Effector memory CD4-positive, alpha-beta T cell (primary cell): ENCODE data around the gene FKBP11.
A peak's percentile ranks its signal among the peaks of the same experiment; 100 is the strongest.

Experiments
- DNase-seq, 3 donors: peaks; one replicate each; pipeline ENCODE4 v3.0.0-alpha.2; 2020
- H3K27ac ChIP-seq: 2 replicates; pipeline ENCODE4 v1.7.0; 2013; ENCODE audit warnings: mild to moderate bottlenecking, low read length, moderate library complexity; ENCODE audit not compliant: insufficient read depth, poor library complexity, severe bottlenecking
- H3K27me3 ChIP-seq: replicated peaks from 2 replicates; pipeline ENCODE4 v1.7.0; 2013; ENCODE audit warnings: mild to moderate bottlenecking, low read length; ENCODE audit not compliant: insufficient read depth, control insufficient read depth, poor library complexity, severe bottlenecking
- H3K36me3 ChIP-seq: 2 replicates; pipeline ENCODE4 v1.7.0; 2013; ENCODE audit warnings: mild to moderate bottlenecking, low read length, moderate library complexity; ENCODE audit not compliant: control insufficient read depth, insufficient read depth
- H3K4me1 ChIP-seq: 2 replicates; pipeline ENCODE4 v1.7.0; 2013; ENCODE audit warnings: low read length, mild to moderate bottlenecking; ENCODE audit not compliant: control insufficient read depth, insufficient read depth, poor library complexity, severe bottlenecking
- H3K4me3 ChIP-seq: 2 replicates; pipeline ENCODE4 v1.7.0; 2013; ENCODE audit warnings: low read length, low read depth, mild to moderate bottlenecking; ENCODE audit not compliant: insufficient read depth, poor library complexity, severe bottlenecking
- H3K9me3 ChIP-seq: 2 replicates; pipeline ENCODE4 v1.7.0; 2013; ENCODE audit warnings: mild to moderate bottlenecking, low read length, moderate library complexity; ENCODE audit not compliant: control insufficient read depth

Gene FKBP11

DNA sequence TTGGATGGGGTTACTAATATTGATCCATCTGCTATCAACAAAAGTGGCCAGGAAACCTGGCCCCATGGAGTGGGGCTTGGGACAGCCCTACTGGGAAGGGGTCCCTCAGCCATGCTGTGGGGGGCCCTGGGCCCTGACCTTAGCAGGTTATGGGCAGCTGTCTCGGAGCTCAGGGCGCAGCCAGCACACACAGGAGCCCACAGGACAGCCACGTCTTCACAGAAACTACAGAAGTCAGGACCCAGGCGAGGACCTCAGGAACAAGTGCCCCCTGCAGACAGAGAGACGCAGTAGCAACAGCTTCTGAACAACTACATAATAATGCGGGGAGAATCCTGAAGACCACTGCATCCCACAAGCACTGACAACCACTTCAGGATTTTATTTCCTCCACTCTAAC lies 11.9 kb upstream of the FKBP11 start:
- no peak for DNase-seq
- peaks cover 26% of the 10 kb centered on the region for H3K36me3 ChIP-seq
- peaks cover 28% of the 10 kb centered on the region for H3K4me1 ChIP-seq

DNA sequence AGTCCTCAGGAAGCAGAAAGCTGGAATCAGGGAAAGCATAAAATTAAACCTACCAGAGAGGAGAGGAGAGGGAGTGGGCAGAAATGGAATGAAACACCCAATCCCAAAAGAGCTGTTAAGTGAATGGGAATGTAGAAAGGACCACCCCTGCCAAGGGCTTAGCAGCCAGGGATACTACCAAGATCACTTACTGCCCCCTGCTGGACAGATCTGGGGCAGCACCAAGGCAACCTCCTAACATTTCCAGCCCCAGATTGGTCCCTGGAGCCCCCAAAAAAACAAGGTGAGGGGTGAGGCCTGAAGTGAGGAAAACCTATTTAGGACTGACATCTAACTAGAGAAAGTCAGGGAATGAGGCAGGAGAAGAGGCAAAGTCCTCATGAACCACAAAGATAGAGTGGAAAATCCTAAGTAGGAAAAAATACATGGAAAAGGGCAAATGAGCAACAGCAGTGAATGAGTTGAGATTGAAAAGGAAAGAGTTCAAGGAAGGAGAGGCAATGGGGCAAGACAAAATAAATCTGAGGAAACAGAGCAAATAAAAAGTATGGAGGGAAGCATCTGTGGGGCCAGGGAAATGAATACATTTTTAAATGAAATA lies 11.2 kb upstream of the FKBP11 start:
- Histone ChIP-seq H3K4me3 (no peak overlapping the region), H3K27me3 (no peaks in the 10 kb centered on the region), H3K9me3 (no peaks in the 10 kb centered on the region), H3K4me1 (peaks cover 28% of the 10 kb centered on the region), H3K36me3 (peaks cover 26% of the 10 kb centered on the region), H3K27ac (no peak overlapping the region)
- DNase-seq: peak; percentile 60 to 77 (median 70)

More for the DNA sequence above, 11.9 kb upstream of the FKBP11 start:
- Histone ChIP-seq H3K27me3 (no peaks in the 10 kb centered on the region), H3K4me3 (no peak overlapping the region), H3K9me3 (no peaks in the 10 kb centered on the region), H3K27ac (no peak overlapping the region)

DNA sequence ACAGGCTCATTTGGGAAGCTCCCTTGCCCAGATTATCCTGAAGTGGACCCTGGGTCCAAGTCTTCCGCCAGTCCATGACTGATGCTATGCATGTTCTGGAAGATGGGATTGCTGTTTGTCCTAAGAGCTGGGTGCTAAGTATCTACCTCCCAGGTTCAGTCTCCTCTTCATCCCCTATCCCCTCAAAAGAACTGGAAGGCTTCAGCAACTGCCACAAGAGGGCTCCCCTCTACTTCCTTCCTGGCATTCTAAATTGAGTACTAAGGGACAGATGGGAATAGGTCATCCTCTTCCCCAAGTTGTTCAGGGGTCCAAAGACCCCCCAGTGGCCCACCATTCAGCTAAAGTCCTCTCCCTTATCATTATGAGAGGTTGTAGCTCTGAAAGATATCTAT lies 9.0 kb upstream of the FKBP11 start:
- Histone ChIP-seq H3K27ac (peak overlapping the region; percentile 81), H3K9me3 (no peaks in the 10 kb centered on the region), H3K4me1 (peaks cover 28% of the 10 kb centered on the region), H3K36me3 (peaks cover 12% of the 10 kb centered on the region), H3K27me3 (no peaks in the 10 kb centered on the region), H3K4me3 (no peak overlapping the region)
- no peak for DNase-seq

DNA sequence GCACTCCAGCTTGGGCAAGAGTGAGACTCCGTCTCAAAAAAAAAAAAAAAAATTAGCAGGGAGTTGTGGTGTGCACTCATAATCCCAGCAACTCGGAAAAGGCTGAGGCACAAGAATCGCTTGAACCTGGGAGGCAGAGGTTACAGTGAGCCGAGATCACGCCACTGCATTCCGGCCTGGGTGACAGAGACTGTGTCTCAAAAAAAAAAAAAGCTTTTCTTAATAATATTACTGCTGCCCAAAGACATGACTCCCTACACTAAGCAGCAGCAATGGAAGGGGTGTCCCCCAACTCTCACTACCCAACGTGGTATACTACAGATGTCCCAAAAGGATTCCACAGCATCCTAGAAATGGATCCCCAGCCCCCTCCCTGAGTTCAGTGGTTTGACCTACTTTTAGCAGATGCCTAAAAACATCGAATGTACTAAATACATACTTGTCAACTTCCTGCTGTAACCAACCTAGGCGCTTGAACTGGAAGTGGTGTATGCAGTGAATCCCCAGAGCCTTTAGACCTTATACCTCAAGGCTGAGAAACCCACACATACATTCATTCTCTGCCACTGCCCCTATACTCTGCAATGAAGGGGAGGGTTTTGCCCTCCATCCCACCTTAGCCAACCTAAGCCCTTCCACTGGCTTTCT lies 8.5 kb upstream of the FKBP11 start:
- H3K27ac ChIP-seq: peak overlapping the region; percentile 81
- DNase-seq: peak; percentile 32 to 41 (median 38)
- H3K4me3 ChIP-seq: no peak overlapping the region
- H3K4me1 ChIP-seq: peaks cover 28% of the 10 kb centered on the region
- no peaks in the 10 kb centered on the region for H3K9me3 ChIP-seq
- H3K27me3 ChIP-seq: no peaks in the 10 kb centered on the region
- peaks cover 7% of the 10 kb centered on the region for H3K36me3 ChIP-seq

DNA sequence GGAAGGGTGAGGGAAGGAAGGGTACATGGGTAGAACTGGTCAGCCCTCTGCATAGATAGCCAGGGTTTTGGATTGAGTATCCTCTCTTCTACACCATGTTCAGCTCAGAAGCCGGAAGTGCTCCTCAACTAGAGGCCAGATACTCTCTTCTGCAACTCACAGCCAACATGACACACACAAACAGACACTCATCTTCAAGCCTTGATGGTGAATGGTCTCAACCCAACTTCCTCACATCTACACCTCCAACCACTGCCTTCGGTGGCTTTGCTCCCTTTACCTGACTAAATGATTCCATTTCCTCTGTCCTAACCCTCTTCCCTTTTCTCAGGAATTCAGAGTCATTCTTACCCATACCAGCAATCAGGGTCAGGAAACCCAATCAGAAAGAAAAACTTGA lies 7.6 kb upstream of the FKBP11 start:
- DNase-seq: peak in 1 of 3 donors; percentile 14
- peaks cover 7% of the 10 kb centered on the region for H3K36me3 ChIP-seq
- H3K4me1 ChIP-seq: peaks cover 28% of the 10 kb centered on the region
- no peak overlapping the region for H3K4me3 ChIP-seq
- no peaks in the 10 kb centered on the region for H3K27me3 ChIP-seq
- no peaks in the 10 kb centered on the region for H3K9me3 ChIP-seq
- peak overlapping the region; percentile 81 for H3K27ac ChIP-seq

DNA sequence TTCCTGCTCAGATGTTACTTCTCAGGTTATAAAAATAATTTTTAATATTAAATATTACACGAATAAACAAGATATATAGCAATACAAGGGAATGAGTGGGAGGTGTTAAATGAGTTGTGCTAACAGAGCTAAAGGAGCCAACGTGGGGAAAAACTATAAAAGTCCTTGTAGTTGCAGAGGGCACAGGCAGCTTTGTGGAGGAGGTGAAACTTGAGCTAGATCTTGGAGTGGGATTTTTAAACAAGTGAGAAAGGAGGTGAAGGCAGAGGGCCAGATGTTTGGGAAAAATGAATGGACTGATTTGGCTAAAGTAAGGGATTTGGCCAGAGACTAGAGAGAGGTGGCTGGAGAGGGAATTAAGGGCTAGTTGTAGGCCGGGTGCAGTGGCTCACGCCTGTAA lies 5.2 kb upstream of the FKBP11 start:
- H3K27me3 ChIP-seq: no peaks in the 10 kb centered on the region
- H3K9me3 ChIP-seq: no peaks in the 10 kb centered on the region
- H3K36me3 ChIP-seq: no peaks in the 10 kb centered on the region
- no peak overlapping the region for H3K4me3 ChIP-seq
- H3K27ac ChIP-seq: no peak overlapping the region
- DNase-seq: no peak
- H3K4me1 ChIP-seq: peaks cover 32% of the 10 kb centered on the region

DNA sequence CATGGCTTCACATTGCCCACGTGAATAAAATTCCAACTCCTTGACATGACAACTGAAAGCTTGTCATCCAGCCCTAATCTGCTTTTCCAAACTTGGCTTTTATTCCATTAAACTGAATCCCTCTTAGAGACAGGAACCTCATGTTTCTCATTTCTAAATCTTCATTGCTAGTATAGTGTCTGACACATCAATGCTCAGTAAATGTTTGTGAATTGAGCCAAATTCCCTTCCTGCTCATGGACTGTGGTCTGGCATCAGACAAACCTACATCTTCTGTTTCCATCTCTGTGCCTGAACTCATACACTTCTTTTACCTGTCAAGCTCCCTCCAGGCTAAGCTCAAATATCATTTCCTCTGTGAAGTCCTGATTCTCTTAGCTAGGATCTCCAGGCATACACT lies 4.3 kb upstream of the FKBP11 start:
- Histone ChIP-seq H3K27me3 (no peaks in the 10 kb centered on the region), H3K4me3 (no peak overlapping the region), H3K36me3 (no peaks in the 10 kb centered on the region), H3K27ac (no peak overlapping the region), H3K4me1 (peaks cover 25% of the 10 kb centered on the region), H3K9me3 (no peaks in the 10 kb centered on the region)
- no peak for DNase-seq

DNA sequence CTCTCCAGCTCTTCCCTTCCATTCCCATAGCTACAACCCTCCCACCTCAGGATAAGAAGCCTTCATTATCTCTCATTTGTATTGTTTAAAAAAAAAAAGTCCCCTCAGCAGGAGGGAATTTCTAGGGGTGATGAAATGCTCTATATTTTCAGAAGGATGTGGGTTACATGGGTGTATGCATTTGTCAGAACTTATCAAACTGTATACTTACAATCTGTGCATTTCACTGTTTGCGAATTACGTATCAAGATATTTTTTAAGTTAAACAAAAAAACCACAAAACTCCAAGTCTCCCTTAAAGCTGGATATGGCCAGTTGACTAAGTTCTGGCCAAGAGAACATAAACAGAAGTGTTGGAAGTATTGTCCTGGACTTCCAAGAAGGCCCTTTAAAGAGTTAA lies 2.0 kb upstream of the FKBP11 start:
- Histone ChIP-seq H3K27me3 (no peaks in the 10 kb centered on the region), H3K9me3 (no peaks in the 10 kb centered on the region), H3K27ac (no peak overlapping the region), H3K36me3 (peaks cover 3% of the 10 kb centered on the region), H3K4me1 (peaks cover 17% of the 10 kb centered on the region), H3K4me3 (no peak overlapping the region)
- no peak for DNase-seq

DNA sequence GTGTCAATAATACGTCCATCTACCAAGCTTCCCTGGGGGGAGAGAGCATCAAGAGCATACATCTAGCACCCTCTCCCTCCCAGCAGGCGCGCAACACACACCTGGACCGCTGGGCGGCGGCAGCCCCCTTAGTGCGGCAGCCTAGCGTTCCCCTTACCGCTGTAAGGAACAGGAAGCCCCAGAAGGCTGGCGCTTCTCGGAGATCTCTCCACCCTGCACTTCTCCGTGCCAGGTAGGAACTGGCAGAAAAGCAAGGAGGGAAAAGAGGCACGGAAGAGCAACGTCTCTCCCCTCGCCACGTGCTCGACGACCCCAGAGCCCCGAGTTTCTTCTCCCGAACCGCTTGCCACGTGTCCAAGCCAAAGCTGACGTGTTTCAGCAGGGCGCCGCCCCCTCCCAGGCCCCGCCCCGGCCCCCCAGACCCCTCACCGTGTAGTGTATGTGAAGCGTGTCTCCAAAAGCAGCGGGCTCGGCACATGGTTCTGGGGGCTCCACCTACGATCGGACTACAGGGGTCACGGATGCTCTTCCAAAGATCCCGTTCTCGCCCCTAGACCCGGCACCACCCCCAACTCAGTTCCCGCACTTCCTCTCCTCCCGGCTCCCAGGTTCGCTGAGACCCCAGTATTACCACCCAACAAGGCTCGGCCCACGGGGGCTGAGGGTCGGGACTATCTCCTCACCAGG lies 532 bp downstream of the FKBP11 start:
- peak overlapping the region; percentile 100 for H3K4me3 ChIP-seq
- DNase-seq: peak; percentile 55 to 68 (median 60)

DNA sequence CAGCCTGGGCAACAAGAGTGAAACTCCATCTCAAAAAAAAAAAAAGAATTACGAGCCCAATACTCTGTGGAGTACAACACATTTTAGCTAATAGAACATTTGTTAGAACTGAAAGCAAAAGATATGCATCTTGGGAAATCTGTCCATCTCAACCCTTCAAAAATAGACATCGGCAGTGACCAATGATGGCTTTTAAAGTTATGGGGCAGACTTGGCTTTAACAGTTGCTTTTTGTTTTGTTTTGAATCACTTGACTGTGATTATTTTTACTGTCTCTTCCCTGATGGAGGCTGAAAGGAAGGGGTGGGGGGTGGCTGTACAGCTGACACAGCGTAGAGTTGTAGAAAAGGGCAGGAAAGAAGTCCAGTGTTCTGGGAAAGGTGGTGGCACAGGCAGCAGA lies 2.2 kb downstream of the FKBP11 start:
- H3K27ac ChIP-seq: peak overlapping the region; percentile 95
- no peaks in the 10 kb centered on the region for H3K9me3 ChIP-seq
- H3K4me1 ChIP-seq: peaks cover 34% of the 10 kb centered on the region
- DNase-seq: no peak
- H3K27me3 ChIP-seq: no peaks in the 10 kb centered on the region
- no peak overlapping the region for H3K4me3 ChIP-seq
- peaks cover 13% of the 10 kb centered on the region for H3K36me3 ChIP-seq

More for the DNA sequence above, 532 bp downstream of the FKBP11 start:
- peak overlapping the region; percentile 95 for H3K27ac ChIP-seq
- H3K4me1 ChIP-seq: peaks cover 24% of the 10 kb centered on the region
- H3K27me3 ChIP-seq: no peaks in the 10 kb centered on the region
- peaks cover 13% of the 10 kb centered on the region for H3K36me3 ChIP-seq
- H3K9me3 ChIP-seq: no peaks in the 10 kb centered on the region
